Stimulated activated CD8-positive, alpha-beta memory T cell treated with anti-CD3 and anti-CD28 coated beads, Interleukin-4, amount 100 ng/mL, for 1 hour (primary cell): ENCODE results near the gene HDLBP.

Source experiments
- DNase-seq, 2 donors: peaks; one replicate each; pipeline ENCODE4 v3.0.0-alpha.2; 2020; ENCODE audit warnings: low read depth in 2 of 2, low spot score in 1 of 2

The HDLBP gene

GRCh38 chr2:241257419-241258032, 57.9 kb downstream of the HDLBP start:
- DNase-seq, result no peak

- DNase-seq, result no peak
These were observed 59.3 kb downstream of the HDLBP start for GRCh38 chr2:241256168-241256545.

DNA sequence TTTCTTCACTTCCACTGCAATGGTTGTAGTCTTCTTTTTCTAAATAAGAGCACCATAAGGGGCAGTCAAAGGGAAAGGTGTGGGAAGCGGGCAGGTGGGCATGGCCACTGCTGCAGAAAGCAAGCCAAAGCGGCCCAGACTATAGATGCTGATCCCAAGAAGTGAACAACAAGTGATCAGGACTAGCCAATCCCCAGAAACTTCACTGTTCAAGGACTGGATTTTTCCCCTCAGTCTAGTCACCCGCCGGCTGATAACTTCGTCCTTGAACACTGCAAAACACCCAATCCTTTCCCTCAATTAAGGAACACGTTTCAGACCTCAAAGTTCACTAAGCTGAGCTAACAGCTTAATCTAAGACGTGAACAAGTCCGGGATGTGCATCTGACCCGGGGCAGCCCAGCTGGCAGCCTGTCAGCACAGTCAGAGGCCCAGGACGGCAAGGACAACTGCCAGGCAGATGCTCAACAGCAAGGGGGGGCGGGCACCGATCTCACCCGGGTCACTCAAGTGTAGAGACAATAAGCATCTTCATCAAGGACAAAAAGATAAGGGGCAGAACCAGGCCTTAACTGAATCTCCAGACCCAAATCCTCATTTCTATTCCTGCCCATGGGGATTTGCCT, 59.8 kb downstream of the HDLBP start:
- no peak for DNase-seq

- no peak for DNase-seq
These were observed 60.5 kb downstream of the HDLBP start for GRCh38 chr2:241254904-241255351.

GRCh38 chr2:241252778-241253475, 62.5 kb downstream of the HDLBP start:
- DNase-seq, result no peak

DNA sequence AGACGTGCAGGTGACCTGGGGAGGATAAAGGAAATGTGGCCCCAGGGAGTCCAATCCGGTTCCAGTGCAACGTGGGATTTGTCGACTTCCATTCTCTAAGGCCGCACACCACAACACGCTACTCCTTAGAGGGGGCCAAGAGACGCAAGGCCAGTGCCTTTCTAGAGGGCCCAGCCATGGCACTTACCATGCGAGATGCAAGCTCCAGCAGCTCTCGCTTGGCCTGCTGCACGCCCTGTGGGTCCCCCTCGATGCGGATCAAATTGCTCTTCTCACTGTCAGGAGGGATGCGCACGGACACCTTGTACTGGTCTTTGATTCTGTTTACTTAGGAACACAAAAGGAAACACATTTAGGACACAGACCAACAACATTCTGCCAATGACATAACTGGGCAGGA, 65.8 kb downstream of the HDLBP start:
- DNase-seq, result no peak

DNA sequence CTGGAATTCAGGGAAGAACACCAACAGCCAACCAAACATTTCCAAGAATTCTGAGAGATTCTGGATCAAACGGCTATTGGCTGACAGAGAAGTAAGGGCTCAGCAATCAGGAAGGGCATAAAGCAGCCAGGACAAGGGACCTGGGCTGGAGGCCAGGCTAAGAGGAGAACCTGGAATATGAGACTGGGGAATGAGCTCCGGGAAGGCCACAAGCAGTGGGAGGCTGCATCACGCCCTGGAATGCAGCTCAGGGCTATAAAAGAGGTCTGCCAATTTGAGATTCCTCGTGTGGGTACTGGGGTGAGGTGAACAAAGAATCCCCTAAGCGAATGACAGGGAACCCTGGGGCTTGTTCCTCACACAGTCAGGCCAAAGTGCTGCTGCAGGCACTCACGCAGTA, 66.6 kb downstream of the HDLBP start:
- no peak for DNase-seq

- no peak for DNase-seq
These were observed 67.2 kb downstream of the HDLBP start for GRCh38 chr2:241248289-241248688.

DNA sequence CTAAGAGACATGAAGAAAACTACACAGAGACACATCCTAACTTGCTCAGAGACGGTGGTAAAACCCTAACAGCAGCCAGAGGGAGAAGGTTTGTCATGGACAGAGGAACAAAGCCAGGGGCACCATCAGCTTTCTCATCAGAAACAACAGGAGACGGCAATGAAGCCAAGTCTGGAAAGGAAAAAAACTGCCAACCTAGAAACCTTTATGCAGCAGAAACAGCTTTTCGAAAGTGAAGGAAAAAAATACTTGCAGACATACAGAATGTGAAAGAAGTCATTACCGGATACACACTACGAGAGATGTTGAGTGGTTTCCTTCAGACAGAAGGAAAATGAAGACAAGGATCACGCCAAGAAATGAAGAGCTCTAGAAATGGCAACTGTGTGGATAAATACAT, 71.1 kb downstream of the HDLBP start:
- DNase-seq, result no peak

DNA sequence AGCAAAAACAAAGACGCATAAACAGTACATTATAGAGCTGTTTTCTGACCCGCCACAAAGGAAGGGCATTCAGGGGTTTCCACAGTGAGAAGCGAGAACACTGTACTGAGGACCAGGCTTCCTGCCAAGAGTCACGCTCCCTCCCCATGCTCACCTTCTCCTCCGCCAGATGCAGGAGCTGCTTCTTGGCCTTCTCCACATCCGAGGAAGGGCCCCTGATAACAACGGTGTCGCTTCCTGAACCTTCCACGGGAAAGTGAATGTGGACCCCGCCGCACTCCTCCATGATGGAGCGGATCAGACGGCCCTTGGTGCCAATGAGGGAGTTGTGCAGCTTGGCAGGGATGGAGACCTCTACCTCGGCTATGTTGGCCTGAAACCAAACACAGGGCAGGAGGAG, 73.2 kb downstream of the HDLBP start:
- no peak for DNase-seq

- DNase-seq, result no peak
These were observed 73.8 kb downstream of the HDLBP start for GRCh38 chr2:241241669-241242068.

DNA sequence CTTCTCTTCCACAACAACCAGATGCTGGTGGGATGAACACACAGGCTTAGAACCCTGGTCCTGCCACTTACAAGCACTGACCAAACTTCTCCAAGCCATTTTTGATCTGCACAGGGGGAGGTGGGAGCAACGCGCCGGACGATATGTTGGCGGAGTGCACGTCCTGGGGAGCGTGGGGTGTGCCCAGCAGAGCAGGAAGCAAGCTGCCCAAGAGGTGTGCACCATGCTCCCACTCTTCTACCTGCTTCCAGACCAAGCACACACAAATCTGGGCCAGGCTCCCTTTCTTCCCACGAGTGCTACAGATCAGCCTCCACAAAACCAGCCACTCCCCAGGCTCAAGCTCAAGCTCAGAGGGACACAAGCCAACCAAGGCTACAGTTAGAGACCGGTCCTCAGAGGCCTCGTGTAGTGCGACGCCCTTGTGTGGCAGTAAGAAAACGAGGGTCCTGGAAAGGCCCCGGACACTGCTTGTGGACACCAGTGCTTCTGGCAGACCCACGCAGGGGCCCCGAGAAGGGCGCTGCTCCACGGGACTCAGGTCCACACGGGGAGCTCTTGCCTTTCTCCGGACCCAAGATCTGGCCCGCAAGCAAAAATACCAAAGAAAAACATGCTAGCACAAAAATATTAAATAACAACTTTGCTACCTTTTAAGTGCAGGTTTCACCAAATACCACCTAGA, 75.0 kb downstream of the HDLBP start:
- DNase-seq, result no peak

GRCh38 chr2:241239552-241240202, 75.8 kb downstream of the HDLBP start:
- no peak for DNase-seq

- DNase-seq, result no peak
These were observed 76.7 kb downstream of the HDLBP start for GRCh38 chr2:241238693-241239198.

DNA sequence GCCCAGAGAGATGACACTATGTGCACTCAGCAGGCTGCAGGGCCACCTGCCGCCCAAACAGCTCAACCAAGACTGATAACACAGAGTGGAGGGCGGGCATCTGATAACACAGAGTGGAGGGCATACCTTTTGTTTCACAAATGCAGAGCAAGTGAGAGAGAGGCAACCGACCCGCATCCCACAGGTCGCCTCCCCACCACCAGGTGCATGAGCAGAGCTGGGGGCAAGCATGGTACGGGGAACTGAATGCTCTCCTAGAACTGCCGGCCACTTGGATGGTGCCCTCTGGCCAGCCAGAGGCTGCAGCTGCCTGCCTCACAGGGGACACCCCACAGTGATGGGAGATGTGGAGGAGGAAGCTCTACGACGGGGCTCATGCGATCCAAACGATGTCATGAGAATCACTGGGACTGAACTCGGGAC, 77.5 kb downstream of the HDLBP start:
- DNase-seq, result no peak

- DNase-seq, result no peak
These were observed 78.4 kb downstream of the HDLBP start for GRCh38 chr2:241237047-241237446.

DNA sequence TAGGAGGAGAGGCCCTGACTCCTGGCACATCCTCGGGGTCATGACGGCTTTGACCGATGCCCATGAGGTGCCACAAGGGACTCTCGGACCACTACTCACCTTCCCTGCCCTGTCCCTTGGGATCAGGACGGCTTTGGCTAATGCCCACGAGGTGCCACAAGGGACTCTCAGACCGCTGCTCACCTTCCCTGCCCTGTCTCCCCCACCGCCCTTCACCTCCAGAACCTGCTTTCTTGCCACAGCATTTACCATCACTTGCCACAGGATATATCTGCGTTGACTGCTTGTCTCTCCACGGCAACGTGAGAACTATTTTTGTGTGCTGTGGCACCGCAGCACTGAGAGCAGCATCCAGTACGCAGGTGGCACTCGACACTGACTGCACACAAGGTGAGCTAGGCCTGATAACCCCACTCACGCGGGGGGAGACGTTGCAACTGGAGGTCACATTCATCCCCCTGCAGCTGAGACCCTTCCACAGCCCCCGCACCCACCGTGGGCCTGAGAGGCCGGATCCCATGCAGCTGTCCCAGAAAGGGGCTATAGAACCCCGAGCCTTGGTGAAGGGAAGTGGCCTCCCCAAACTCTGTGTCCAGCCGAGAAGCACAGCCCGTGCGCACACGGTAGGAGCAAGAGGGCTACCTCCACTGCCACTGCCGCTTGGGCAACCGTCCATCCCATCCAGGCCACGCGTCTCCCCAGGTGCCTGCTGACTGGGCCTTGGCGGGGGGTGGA, 79.4 kb downstream of the HDLBP start:
- no peak for DNase-seq

- no peak for DNase-seq
These were observed 80.3 kb downstream of the HDLBP start for GRCh38 chr2:241234962-241235740.

- DNase-seq, result no peak
These were observed 81.2 kb downstream of the HDLBP start for GRCh38 chr2:241234066-241234790.
